Stomach smooth muscle (tissue), 2 donors: Measurements from ENCODE around the gene FNDC8.
"Not testable (repeated sequence)": the region's sequence is repeated elsewhere in the genome, so short reads cannot be mapped to it uniquely, and the experiment has no call there.

Source experiments
- H3K27ac ChIP-seq: one replicate; pipeline ENCODE4 v1.7.0; 2013; ENCODE audit warnings: mild to moderate bottlenecking, low read length, inconsistent platforms
- H3K27me3 ChIP-seq, 2 donors: one replicate each; pipeline ENCODE4 v1.7.0; 2013; ENCODE audit warnings: low read length in 2 of 2; ENCODE audit not compliant: insufficient read depth in 2 of 2, control insufficient read depth in 1 of 2
- H3K36me3 ChIP-seq, 2 donors: one replicate each; pipeline ENCODE4 v1.7.0; 2013; ENCODE audit warnings: low read length in 2 of 2; ENCODE audit not compliant: control insufficient read depth in 2 of 2, insufficient read depth in 2 of 2
- H3K4me1 ChIP-seq: one replicate; pipeline ENCODE4 v1.7.0; 2013; ENCODE audit warnings: low read length; ENCODE audit not compliant: control insufficient read depth, insufficient read depth
- H3K4me3 ChIP-seq, 2 donors: one replicate each; pipeline ENCODE4 v1.7.0; 2013; ENCODE audit warnings: low read length in 2 of 2
- H3K9ac ChIP-seq, 2 donors: one replicate each; pipeline ENCODE4 v1.7.0; 2013; ENCODE audit warnings: low read length in 2 of 2, mild to moderate bottlenecking in 1 of 2
- H3K9me3 ChIP-seq, 2 donors: one replicate each; pipeline ENCODE4 v1.7.0; 2013; ENCODE audit warnings: low read length in 2 of 2; ENCODE audit not compliant: control insufficient read depth in 2 of 2
- donor health status: healthy.
- donor health status: Pancreatic carcinoma.

Gene FNDC8

DNA sequence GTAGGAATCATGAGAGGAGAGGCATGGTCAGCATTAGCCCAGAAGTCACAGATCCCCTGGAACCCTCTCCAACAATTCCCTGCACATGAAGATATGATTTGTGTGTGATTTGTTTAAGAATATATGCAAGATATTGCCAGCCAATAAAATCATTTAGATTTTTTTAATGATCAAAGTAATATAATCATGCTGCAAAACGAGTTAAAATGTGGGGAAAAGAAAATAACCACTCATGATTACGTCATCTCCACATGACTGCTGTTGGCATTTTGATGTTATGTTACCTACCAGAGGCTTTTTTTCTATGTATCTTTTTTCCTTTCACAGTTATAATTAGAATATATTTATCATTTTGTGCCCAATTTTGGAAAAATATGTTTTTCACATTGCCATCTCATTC is 50.4 kb downstream of the FNDC8 start:
- Histone ChIP-seq H3K36me3 (no peaks in the 10 kb centered on the region), H3K4me1 (no peaks in the 10 kb centered on the region), H3K4me3 (no peak overlapping the region), H3K9ac (no peak overlapping the region), H3K27ac (no peak overlapping the region), H3K27me3 (peaks cover 2 to 3% of the 10 kb centered on the region in 2 donors), H3K9me3 (no peaks in the 10 kb centered on the region)

DNA sequence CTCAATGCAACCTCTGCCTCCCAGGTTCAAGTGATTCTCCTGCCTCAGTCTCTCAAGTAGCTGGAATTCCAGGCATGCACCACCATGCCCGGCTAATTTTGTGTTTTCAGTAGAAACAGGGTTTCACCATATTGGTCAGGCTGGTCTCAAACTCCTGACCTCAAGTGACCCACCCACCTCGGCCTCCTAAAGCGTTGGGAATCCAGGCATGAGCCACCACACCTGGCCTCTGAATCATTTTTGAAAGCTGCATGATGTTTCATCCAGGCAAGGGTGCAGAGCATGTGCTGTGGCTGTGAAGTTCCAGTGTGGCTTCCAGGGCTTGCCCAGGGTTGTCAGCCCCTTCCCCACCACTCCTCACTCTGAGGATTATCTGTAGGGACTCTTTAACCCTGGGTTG is 50.9 kb downstream of the FNDC8 start:
- H3K4me1 ChIP-seq, H3K4me3 ChIP-seq, H3K27me3 ChIP-seq, H3K27ac ChIP-seq, H3K9ac ChIP-seq, H3K36me3 ChIP-seq, H3K9me3 ChIP-seq: not testable (repeated sequence)

DNA sequence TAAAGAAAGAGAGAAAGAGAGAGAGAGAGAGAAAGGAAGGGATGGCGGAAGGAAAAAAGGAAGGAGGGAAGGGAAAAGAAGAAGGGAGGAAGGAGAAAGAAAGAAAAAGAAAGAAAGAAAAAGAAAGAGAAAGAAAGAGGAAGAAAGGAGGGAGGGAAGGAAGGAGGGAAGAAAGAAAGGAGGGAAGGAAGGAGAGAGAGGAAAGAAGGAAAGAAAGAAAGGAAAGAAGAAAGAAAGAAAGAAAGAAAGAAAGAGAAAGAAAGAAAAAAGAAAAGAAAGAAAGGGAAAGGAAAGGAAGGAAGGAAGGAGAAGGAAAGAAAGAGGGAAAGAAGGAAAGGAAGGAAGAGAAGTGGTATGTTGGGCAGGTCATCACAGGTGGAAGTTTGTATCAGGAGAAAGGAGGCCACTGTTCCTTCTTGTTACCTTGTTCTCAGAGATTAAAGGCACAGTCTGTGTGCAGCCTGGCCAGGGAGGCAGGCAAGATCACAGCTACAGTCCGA is 53.5 kb downstream of the FNDC8 start:
- H3K27ac ChIP-seq = no peak overlapping the region
- H3K4me3 ChIP-seq = no peak overlapping the region
- H3K9me3 ChIP-seq = no peaks in the 10 kb centered on the region
- H3K36me3 ChIP-seq = no peaks in the 10 kb centered on the region
- H3K27me3 ChIP-seq = peaks cover 2 to 3% of the 10 kb centered on the region in 2 donors
- no peaks in the 10 kb centered on the region for H3K4me1 ChIP-seq
- no peak overlapping the region for H3K9ac ChIP-seq

- Histone ChIP-seq H3K36me3 (no peaks in the 10 kb centered on the region), H3K4me1 (no peaks in the 10 kb centered on the region), H3K27ac (no peak overlapping the region), H3K9ac (no peak overlapping the region), H3K4me3 (no peak overlapping the region), H3K27me3 (peaks cover 2 to 3% of the 10 kb centered on the region in 2 donors), H3K9me3 (no peaks in the 10 kb centered on the region)
Measured at GRCh38 chr17:35175638-35176415, 54.4 kb downstream of the FNDC8 start.

- Histone ChIP-seq H3K9me3 (no peaks in the 10 kb centered on the region), H3K36me3 (no peaks in the 10 kb centered on the region), H3K27ac (no peak overlapping the region)
Measured at GRCh38 chr17:35176897-35177296, 55.5 kb downstream of the FNDC8 start.

DNA sequence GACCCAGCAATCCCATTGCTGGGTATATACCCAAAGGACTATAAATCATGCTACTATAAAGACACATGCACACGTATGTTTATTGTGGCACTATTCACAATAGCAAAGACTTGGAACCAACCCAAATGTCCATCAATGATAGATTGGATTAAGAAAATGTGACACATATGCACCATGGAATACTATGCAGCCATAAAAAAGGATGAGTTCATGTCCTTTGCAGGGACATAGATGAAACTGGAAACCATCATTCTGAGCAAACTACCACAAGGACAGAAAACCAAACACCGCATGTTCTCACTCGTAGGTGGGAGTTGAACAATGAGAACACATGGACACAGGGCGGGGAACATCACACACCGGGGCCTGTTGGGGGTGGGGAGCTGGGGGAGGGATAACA is 58.0 kb downstream of the FNDC8 start:
- not testable (repeated sequence) for H3K4me1 ChIP-seq, H3K27me3 ChIP-seq, H3K27ac ChIP-seq, H3K9ac ChIP-seq, H3K36me3 ChIP-seq, H3K4me3 ChIP-seq, H3K9me3 ChIP-seq

More at GRCh38 chr17:35176897-35177296, 55.5 kb downstream of the FNDC8 start:
- Histone ChIP-seq H3K4me3 (no peak overlapping the region), H3K9ac (no peak overlapping the region), H3K4me1 (no peaks in the 10 kb centered on the region), H3K27me3 (no peaks in the 10 kb centered on the region)
